ENCODE data around the gene SLC2A4.

Gene SLC2A4

GRCh38 chr17:7314719-7315569 lies 33.4 kb downstream of the SLC2A4 start, which contains the start of gene GPS2:
Gene GPS2 (minus strand): TSS chr17:7315360. CDS start chr17:7315052, 308 bp downstream.
- H3K4me3 ChIP-seq (replicated peaks; ENCODE audit: low read depth, low read length) = peak within 1 kb of the TSS; percentile 82
- no peak for TF ChIP-seq CTCF (IDR thresholded peaks at IDR 0.05; ENCODE audit: low read length, missing control alignments)
- DNase-seq (ENCODE audit: low read depth) = peak; percentile 76

- H3K4me3 ChIP-seq (replicated peaks; ENCODE audit: low read depth, low read length) = peak overlapping the region; percentile 82
- DNase-seq (ENCODE audit: low read depth) = no peak
- TF ChIP-seq CTCF (IDR thresholded peaks at IDR 0.05; ENCODE audit: low read length, missing control alignments) = no peak
Observed at GRCh38 chr17:7315570-7316235, 34.2 kb downstream of the SLC2A4 start.

- no peak for DNase-seq (ENCODE audit: low read depth)
- H3K4me3 ChIP-seq (replicated peaks; ENCODE audit: low read depth, low read length) = no peak overlapping the region
- no peak for TF ChIP-seq CTCF (IDR thresholded peaks at IDR 0.05; ENCODE audit: low read length, missing control alignments)
Observed at GRCh38 chr17:7317161-7317803, 35.8 kb downstream of the SLC2A4 start.

- TF ChIP-seq CTCF (IDR thresholded peaks at IDR 0.05; ENCODE audit: low read length, missing control alignments) = no peak
- H3K4me3 ChIP-seq (replicated peaks; ENCODE audit: low read depth, low read length) = no peak overlapping the region
- no peak for DNase-seq (ENCODE audit: low read depth)
Observed at GRCh38 chr17:7318121-7318860, 36.8 kb downstream of the SLC2A4 start.

- TF ChIP-seq CTCF (IDR thresholded peaks at IDR 0.05; ENCODE audit: low read length, missing control alignments) = no peak
- H3K4me3 ChIP-seq (replicated peaks; ENCODE audit: low read depth, low read length) = no peak overlapping the region
Observed at GRCh38 chr17:7321466-7321865, 39.9 kb downstream of the SLC2A4 start.

GRCh38 chr17:7322520-7323194 lies 41.1 kb downstream of the SLC2A4 start:
- TF ChIP-seq CTCF (IDR thresholded peaks at IDR 0.05; ENCODE audit: low read length, missing control alignments) = no peak
- DNase-seq (ENCODE audit: low read depth) = no peak
- no peak overlapping the region for H3K4me3 ChIP-seq (replicated peaks; ENCODE audit: low read depth, low read length)

More at GRCh38 chr17:7321466-7321865, 39.9 kb downstream of the SLC2A4 start:
- DNase-seq (ENCODE audit: low read depth) = no peak
